RWPE2 (cell line): ENCODE data around the gene C22orf23.

Experiments used
- ATAC-seq: fragments of 200-7000 bp; cut with Tn5 transposase; 3 replicates; pipeline ENCODE4 v1.9.1; 2021; ENCODE audit warnings: low read depth
- DNase-seq: peaks from one replicate; pipeline ENCODE4 v3.0.0-alpha.2; 2020; ENCODE audit warnings: low spot score
- H3K27ac ChIP-seq: fragments of 450-650 bp; 2 replicates; pipeline ENCODE4 v1.5.1; 2017; ENCODE audit warnings: mild to moderate bottlenecking; ENCODE audit not compliant: poor library complexity, severe bottlenecking
- H3K27me3 ChIP-seq: fragments of 250-450 bp; sonication (Bioruptor Pico); 2 replicates; pipeline ENCODE4 v1.5.1; 2021; ENCODE audit warnings: mild to moderate bottlenecking, moderate library complexity; ENCODE audit not compliant: insufficient read depth, poor library complexity, severe bottlenecking
- H3K36me3 ChIP-seq: fragments of 250-450 bp; sonication (Bioruptor Pico); 2 replicates; pipeline ENCODE4 v1.5.1; 2020; ENCODE audit warnings: low read depth, mild to moderate bottlenecking, moderate library complexity
- H3K4me1 ChIP-seq: fragments of 250-450 bp; sonication (Bioruptor Pico); 2 replicates; pipeline ENCODE4 v1.5.1; 2021; ENCODE audit warnings: mild to moderate bottlenecking, moderate library complexity; ENCODE audit not compliant: insufficient read depth, poor library complexity, severe bottlenecking
- H3K4me3 ChIP-seq: fragments of 250-450 bp; sonication (Bioruptor Pico); 2 replicates; pipeline ENCODE4 v1.5.1; 2021; ENCODE audit warnings: mild to moderate bottlenecking, moderate library complexity; ENCODE audit not compliant: severe bottlenecking
- H3K9me3 ChIP-seq: fragments of 250-450 bp; sonication (Bioruptor Pico); 2 replicates; pipeline ENCODE4 v1.5.1; 2021; ENCODE audit warnings: mild to moderate bottlenecking, moderate library complexity; ENCODE audit not compliant: severe bottlenecking
- TF ChIP-seq, protein P1 (sequence below): fragments of 450-650 bp; IDR thresholded peaks from one replicate; pipeline ENCODE4 v1.5.1; 2017; ENCODE audit warnings: mild to moderate bottlenecking, moderate library complexity; ENCODE audit not compliant: poor library complexity, severe bottlenecking

Gene C22orf23

DNA sequence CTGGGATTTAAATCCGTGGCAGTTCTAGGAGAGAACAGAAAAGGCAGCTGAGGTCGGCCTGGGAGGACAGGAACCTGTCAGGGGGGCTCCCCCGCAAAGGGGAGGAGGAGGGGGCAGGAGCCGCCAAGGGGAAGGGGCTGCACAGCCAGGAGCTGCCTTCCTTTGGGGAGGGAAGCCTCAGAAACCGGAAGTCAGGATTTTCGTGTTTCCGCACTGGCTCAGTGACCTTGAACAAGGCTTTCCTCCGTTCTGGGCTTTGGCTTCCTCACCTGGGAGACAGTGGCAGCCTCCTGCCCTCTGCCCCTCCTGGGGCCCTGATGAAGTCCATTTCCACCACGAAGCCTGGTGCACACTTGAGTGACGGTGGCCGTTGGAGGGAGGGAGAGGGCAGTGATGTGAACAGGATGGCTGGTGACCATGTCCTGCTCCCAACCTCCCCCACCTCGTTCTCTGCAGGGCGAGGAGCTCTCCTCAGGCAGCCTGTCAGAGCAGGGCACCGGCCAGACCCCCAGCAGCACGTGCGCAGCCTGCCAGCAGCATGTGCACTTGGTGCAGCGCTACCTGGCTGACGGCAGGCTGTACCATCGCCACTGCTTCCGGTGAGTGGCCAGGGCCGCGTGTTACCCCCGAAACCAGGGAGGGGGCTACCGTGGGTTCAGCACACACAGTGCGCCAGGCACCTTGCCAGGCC lies 34.7 kb downstream of the C22orf23 start:
- ATAC-seq (no peak), DNase-seq (no peak)
- no peaks in the 10 kb centered on the region for H3K27me3 ChIP-seq
- H3K9me3 ChIP-seq = no peaks in the 10 kb centered on the region
- no peak overlapping the region for H3K4me3 ChIP-seq
- no peak overlapping the region for H3K27ac ChIP-seq
- no peaks in the 10 kb centered on the region for H3K4me1 ChIP-seq
- H3K36me3 ChIP-seq = peaks cover 90% of the 10 kb centered on the region
- TF ChIP-seq, protein P1, sequence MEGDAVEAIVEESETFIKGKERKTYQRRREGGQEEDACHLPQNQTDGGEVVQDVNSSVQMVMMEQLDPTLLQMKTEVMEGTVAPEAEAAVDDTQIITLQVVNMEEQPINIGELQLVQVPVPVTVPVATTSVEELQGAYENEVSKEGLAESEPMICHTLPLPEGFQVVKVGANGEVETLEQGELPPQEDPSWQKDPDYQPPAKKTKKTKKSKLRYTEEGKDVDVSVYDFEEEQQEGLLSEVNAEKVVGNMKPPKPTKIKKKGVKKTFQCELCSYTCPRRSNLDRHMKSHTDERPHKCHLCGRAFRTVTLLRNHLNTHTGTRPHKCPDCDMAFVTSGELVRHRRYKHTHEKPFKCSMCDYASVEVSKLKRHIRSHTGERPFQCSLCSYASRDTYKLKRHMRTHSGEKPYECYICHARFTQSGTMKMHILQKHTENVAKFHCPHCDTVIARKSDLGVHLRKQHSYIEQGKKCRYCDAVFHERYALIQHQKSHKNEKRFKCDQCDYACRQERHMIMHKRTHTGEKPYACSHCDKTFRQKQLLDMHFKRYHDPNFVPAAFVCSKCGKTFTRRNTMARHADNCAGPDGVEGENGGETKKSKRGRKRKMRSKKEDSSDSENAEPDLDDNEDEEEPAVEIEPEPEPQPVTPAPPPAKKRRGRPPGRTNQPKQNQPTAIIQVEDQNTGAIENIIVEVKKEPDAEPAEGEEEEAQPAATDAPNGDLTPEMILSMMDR = no peak

- Histone ChIP-seq H3K27ac (no peak overlapping the region), H3K4me3 (no peak overlapping the region), H3K27me3 (no peaks in the 10 kb centered on the region), H3K4me1 (no peaks in the 10 kb centered on the region), H3K9me3 (no peaks in the 10 kb centered on the region), H3K36me3 (peaks cover 90% of the 10 kb centered on the region)
- DNase-seq = no peak
- ATAC-seq = no peak
- TF ChIP-seq, protein P1 = no peak
These were observed 35.4 kb downstream of the C22orf23 start for GRCh38 chr22:37917874-37918548.

- ATAC-seq = no peak
- H3K9me3 ChIP-seq = no peaks in the 10 kb centered on the region
- TF ChIP-seq, protein P1 = no peak
- H3K4me3 ChIP-seq = no peak overlapping the region
- no peak for DNase-seq
- H3K27me3 ChIP-seq = no peaks in the 10 kb centered on the region
- H3K36me3 ChIP-seq = peaks cover 95% of the 10 kb centered on the region
- no peaks in the 10 kb centered on the region for H3K4me1 ChIP-seq
- H3K27ac ChIP-seq = no peak overlapping the region
These were observed 37.1 kb downstream of the C22orf23 start for GRCh38 chr22:37916311-37916710.

DNA sequence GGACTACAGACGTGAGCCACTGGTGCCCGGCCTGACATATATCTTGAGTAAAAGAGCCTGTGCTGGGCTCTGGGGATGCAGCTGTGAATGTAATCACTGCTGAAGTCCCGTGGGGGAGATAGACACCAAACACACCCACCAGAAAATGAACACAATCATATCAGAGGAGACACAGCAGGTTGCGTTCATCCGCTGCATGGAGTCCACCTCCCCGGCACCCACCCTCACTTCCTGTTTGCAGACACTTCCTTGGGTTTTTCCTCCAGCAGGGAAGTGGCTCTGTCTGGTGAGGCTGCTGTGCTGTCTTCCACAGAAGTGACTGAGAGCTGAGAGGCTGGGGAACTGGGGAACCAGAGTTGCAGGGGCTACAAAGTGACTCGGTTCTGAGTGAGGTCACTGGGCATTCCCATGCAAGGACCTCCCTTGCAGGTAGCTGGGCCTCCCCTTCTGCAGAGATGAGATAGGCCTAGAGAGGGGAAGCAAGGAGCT lies 40.1 kb downstream of the C22orf23 start:
- no peaks in the 10 kb centered on the region for H3K9me3 ChIP-seq
- H3K27me3 ChIP-seq = no peaks in the 10 kb centered on the region
- H3K4me1 ChIP-seq = no peaks in the 10 kb centered on the region
- peaks cover 94% of the 10 kb centered on the region for H3K36me3 ChIP-seq
- H3K27ac ChIP-seq = peak overlapping the region; percentile 7
- DNase-seq (no peak), ATAC-seq (no peak)
- TF ChIP-seq, protein P1 = no peak
- no peak overlapping the region for H3K4me3 ChIP-seq

- Histone ChIP-seq H3K36me3 (peaks cover 94% of the 10 kb centered on the region), H3K27ac (no peak overlapping the region), H3K9me3 (no peaks in the 10 kb centered on the region), H3K27me3 (no peaks in the 10 kb centered on the region), H3K4me1 (no peaks in the 10 kb centered on the region), H3K4me3 (no peak overlapping the region)
- ATAC-seq = no peak
- TF ChIP-seq, protein P1 = no peak
- DNase-seq = no peak
These were observed 41.2 kb downstream of the C22orf23 start for GRCh38 chr22:37912171-37912570.
